ENCODE measurements around the gene SYTL3. TPM values are rescaled to one million over a fixed set of nuclear protein-coding genes. Genes with fewer than 3 reads are reported as not detected.

Gene SYTL3
- total RNA-seq, 1 experiment from 2014 or later, result 0.28 TPM

- POLR2A ChIA-PET, result no interaction called here
- TF ChIP-seq, protein P1, sequence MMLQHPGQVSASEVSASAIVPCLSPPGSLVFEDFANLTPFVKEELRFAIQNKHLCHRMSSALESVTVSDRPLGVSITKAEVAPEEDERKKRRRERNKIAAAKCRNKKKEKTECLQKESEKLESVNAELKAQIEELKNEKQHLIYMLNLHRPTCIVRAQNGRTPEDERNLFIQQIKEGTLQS (CRISPR knock-in tag; conservative IDR thresholded peaks at IDR 0.05), result no peak
- peak; percentile 35; the same call in 1 of the 2 replicates for TF ChIP-seq ETV6 (CRISPR knock-in tag; IDR thresholded peaks at IDR 0.05)
- ATAC-seq (peak; percentile 13; the same call in 1 of the 2 replicates), DNase-seq (ENCODE audit: low spot score) (no peak)
- peaks cover 20% of the 10 kb centered on the region for H3K36me3 Mint-ChIP-seq
- no peak overlapping the region for H3K4me3 Mint-ChIP-seq
- peak overlapping the region; percentile 88 for H3K27ac Mint-ChIP-seq
- CTCF ChIA-PET, result interaction anchor here (0.6 to 2.4 kb wide), 4 partner anchors 9 to 670 kb away, joined by 3 to 12 read pairs (median 4); no protein-coding TSS in a partner anchor
- peaks cover 97% of the 10 kb centered on the region for H3K4me1 Mint-ChIP-seq
- H3K9me3 Mint-ChIP-seq, result no peaks in the 10 kb centered on the region
- H3K27me3 Mint-ChIP-seq (ENCODE audit: low read depth), result no peaks in the 10 kb centered on the region
These were observed 158.6 kb downstream of the SYTL3 start for GRCh38 chr6:158808442-158808833.

GRCh38 chr6:158808941-158809678 lies 159.3 kb downstream of the SYTL3 start:
- POLR2A ChIA-PET, result interaction anchor here (1.2 kb wide), 1 partner anchor 60 kb away, joined by 5 read pairs; no protein-coding TSS in a partner anchor
- TF ChIP-seq JUN (CRISPR knock-in tag; IDR thresholded peaks at IDR 0.05) (no peak), ZNF138 (CRISPR knock-in tag; conservative IDR thresholded peaks at IDR 0.05) (no peak), SOX15 (CRISPR knock-in tag; IDR thresholded peaks at IDR 0.05) (no peak)
- TF ChIP-seq, protein P1 (CRISPR knock-in tag; conservative IDR thresholded peaks at IDR 0.05), result no peak
- Mint-ChIP-seq H3K4me1 (peaks cover 97% of the 10 kb centered on the region), H3K27me3 (ENCODE audit: low read depth) (no peaks in the 10 kb centered on the region), H3K27ac (peak overlapping the region; percentile 71), H3K4me3 (0 out of 2 replicates have a peak overlapping the region, but pooled peaks have one; percentile 0), H3K9me3 (no peaks in the 10 kb centered on the region), H3K36me3 (peaks cover 26% of the 10 kb centered on the region)
- ATAC-seq (no peak), DNase-seq (ENCODE audit: low spot score) (no peak)
- CTCF ChIA-PET, result interaction anchor here (0.5 to 2.4 kb wide), 5 partner anchors 8 to 161 kb away, joined by 3 to 12 read pairs (median 4); no protein-coding TSS in a partner anchor

- DNase-seq (ENCODE audit: low spot score) (no peak), ATAC-seq (no peak)
- Mint-ChIP-seq H3K27me3 (ENCODE audit: low read depth) (no peaks in the 10 kb centered on the region), H3K27ac (peak overlapping the region; percentile 63), H3K9me3 (no peaks in the 10 kb centered on the region), H3K36me3 (peaks cover 39% of the 10 kb centered on the region), H3K4me1 (peaks cover 99% of the 10 kb centered on the region), H3K4me3 (0 out of 2 replicates have a peak overlapping the region, but pooled peaks have one; percentile 9)
- CTCF ChIA-PET, result interaction anchor here (0.9 to 1.7 kb wide), 3 partner anchors 10 to 148 kb away, joined by 3 to 7 read pairs (median 4); no protein-coding TSS in a partner anchor
- POLR2A ChIA-PET, result interaction anchor here (1.2 kb wide), 1 partner anchor 59 kb away, joined by 5 read pairs; no protein-coding TSS in a partner anchor
- no peak for TF ChIP-seq NFE2L1 (CRISPR knock-in tag; IDR thresholded peaks at IDR 0.05)
- no peak for TF ChIP-seq EMX1 (CRISPR knock-in tag; IDR thresholded peaks at IDR 0.05)
- no peak for TF ChIP-seq AR (CRISPR knock-in tag; IDR thresholded peaks at IDR 0.05)
- TF ChIP-seq NR2C2 (CRISPR knock-in tag; IDR thresholded peaks at IDR 0.05), result no peak
- no peak for TF ChIP-seq CTCF (IDR thresholded peaks at IDR 0.05)
- no peak for TF ChIP-seq ZNF416 (CRISPR knock-in tag; IDR thresholded peaks at IDR 0.05)
- TF ChIP-seq, protein P2, sequence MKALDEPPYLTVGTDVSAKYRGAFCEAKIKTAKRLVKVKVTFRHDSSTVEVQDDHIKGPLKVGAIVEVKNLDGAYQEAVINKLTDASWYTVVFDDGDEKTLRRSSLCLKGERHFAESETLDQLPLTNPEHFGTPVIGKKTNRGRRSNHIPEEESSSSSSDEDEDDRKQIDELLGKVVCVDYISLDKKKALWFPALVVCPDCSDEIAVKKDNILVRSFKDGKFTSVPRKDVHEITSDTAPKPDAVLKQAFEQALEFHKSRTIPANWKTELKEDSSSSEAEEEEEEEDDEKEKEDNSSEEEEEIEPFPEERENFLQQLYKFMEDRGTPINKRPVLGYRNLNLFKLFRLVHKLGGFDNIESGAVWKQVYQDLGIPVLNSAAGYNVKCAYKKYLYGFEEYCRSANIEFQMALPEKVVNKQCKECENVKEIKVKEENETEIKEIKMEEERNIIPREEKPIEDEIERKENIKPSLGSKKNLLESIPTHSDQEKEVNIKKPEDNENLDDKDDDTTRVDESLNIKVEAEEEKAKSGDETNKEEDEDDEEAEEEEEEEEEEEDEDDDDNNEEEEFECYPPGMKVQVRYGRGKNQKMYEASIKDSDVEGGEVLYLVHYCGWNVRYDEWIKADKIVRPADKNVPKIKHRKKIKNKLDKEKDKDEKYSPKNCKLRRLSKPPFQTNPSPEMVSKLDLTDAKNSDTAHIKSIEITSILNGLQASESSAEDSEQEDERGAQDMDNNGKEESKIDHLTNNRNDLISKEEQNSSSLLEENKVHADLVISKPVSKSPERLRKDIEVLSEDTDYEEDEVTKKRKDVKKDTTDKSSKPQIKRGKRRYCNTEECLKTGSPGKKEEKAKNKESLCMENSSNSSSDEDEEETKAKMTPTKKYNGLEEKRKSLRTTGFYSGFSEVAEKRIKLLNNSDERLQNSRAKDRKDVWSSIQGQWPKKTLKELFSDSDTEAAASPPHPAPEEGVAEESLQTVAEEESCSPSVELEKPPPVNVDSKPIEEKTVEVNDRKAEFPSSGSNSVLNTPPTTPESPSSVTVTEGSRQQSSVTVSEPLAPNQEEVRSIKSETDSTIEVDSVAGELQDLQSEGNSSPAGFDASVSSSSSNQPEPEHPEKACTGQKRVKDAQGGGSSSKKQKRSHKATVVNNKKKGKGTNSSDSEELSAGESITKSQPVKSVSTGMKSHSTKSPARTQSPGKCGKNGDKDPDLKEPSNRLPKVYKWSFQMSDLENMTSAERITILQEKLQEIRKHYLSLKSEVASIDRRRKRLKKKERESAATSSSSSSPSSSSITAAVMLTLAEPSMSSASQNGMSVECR (CRISPR knock-in tag; IDR thresholded peaks at IDR 0.05; ENCODE audit: borderline replicate concordance), result no peak
- TF ChIP-seq PREB (CRISPR knock-in tag; IDR thresholded peaks at IDR 0.05; ENCODE audit: borderline replicate concordance), result no peak
- no peak for TF ChIP-seq E2F5 (CRISPR knock-in tag; IDR thresholded peaks at IDR 0.05)
These were observed 160.6 kb downstream of the SYTL3 start for GRCh38 chr6:158810155-158811095.

All from WTC11 (cell line).